ENCODE measurements around the gene FGF10.

The FGF10 gene

GRCh38 chr5:44389090-44389822 is at the start of gene FGF10:
Gene FGF10 (minus strand): TSS chr5:44389420. CDS start chr5:44388682, 738 bp downstream.
- no peak within 1 kb of the TSS for H3K27ac ChIP-seq
- no peak for DNase-seq (ENCODE audit: low read depth, low spot score)

- no peak for DNase-seq (ENCODE audit: low read depth, low spot score)
- no peak overlapping the region for H3K27ac ChIP-seq
These were observed 37.7 kb upstream of the FGF10 start for GRCh38 chr5:44426944-44427343.

GRCh38 chr5:44412286-44412685 is 23.1 kb upstream of the FGF10 start:
- no peak overlapping the region for H3K27ac ChIP-seq
- no peak for DNase-seq (ENCODE audit: low read depth, low spot score)

GRCh38 chr5:44402084-44402483 is 12.9 kb upstream of the FGF10 start:
- DNase-seq (ENCODE audit: low read depth, low spot score): no peak
- no peak overlapping the region for H3K27ac ChIP-seq

GRCh38 chr5:44401611-44402010 is 12.4 kb upstream of the FGF10 start:
- no peak overlapping the region for H3K27ac ChIP-seq
- DNase-seq (ENCODE audit: low read depth, low spot score): no peak

- no peak overlapping the region for H3K27ac ChIP-seq
- DNase-seq (ENCODE audit: low read depth, low spot score): no peak
These were observed 9.2 kb upstream of the FGF10 start for GRCh38 chr5:44398382-44398781.

- no peak for DNase-seq (ENCODE audit: low read depth, low spot score)
- H3K27ac ChIP-seq: no peak overlapping the region
These were observed 7.1 kb upstream of the FGF10 start for GRCh38 chr5:44396312-44396711.

GRCh38 chr5:44390351-44390750 is 1.1 kb upstream of the FGF10 start:
- no peak for DNase-seq (ENCODE audit: low read depth, low spot score)
- no peak overlapping the region for H3K27ac ChIP-seq

GRCh38 chr5:44389823-44390143 is 563 bp upstream of the FGF10 start:
- no peak for DNase-seq (ENCODE audit: low read depth, low spot score)
- no peak overlapping the region for H3K27ac ChIP-seq

- no peak for DNase-seq (ENCODE audit: low read depth, low spot score)
These were observed 715 bp downstream of the FGF10 start for GRCh38 chr5:44388321-44389089.

GRCh38 chr5:44387921-44388320 is 1.3 kb downstream of the FGF10 start:
- H3K27ac ChIP-seq: no peak overlapping the region
- DNase-seq (ENCODE audit: low read depth, low spot score): no peak

More at GRCh38 chr5:44388321-44389089, 715 bp downstream of the FGF10 start:
- H3K27ac ChIP-seq: no peak overlapping the region

- no peak for DNase-seq (ENCODE audit: low read depth, low spot score)
- H3K27ac ChIP-seq: no peak overlapping the region
These were observed 1.8 kb downstream of the FGF10 start for GRCh38 chr5:44387406-44387805.

GRCh38 chr5:44385291-44385900 is 3.8 kb downstream of the FGF10 start:
- no peak overlapping the region for H3K27ac ChIP-seq
- DNase-seq (ENCODE audit: low read depth, low spot score): no peak

- H3K27ac ChIP-seq: no peak overlapping the region
- DNase-seq (ENCODE audit: low read depth, low spot score): no peak
These were observed 4.4 kb downstream of the FGF10 start for GRCh38 chr5:44384816-44385215.

- no peak for DNase-seq (ENCODE audit: low read depth, low spot score)
- H3K27ac ChIP-seq: no peak overlapping the region
These were observed 6.3 kb downstream of the FGF10 start for GRCh38 chr5:44382894-44383293.

GRCh38 chr5:44377057-44377456 is 12.2 kb downstream of the FGF10 start:
- no peak for DNase-seq (ENCODE audit: low read depth, low spot score)
- no peak overlapping the region for H3K27ac ChIP-seq

- no peak for DNase-seq (ENCODE audit: low read depth, low spot score)
- H3K27ac ChIP-seq: no peak overlapping the region
These were observed 17.2 kb downstream of the FGF10 start for GRCh38 chr5:44372028-44372427.

- no peak overlapping the region for H3K27ac ChIP-seq
- no peak for DNase-seq (ENCODE audit: low read depth, low spot score)
These were observed 22.0 kb downstream of the FGF10 start for GRCh38 chr5:44367203-44367602.

GRCh38 chr5:44365345-44365744 is 23.9 kb downstream of the FGF10 start:
- no peak overlapping the region for H3K27ac ChIP-seq
- no peak for DNase-seq (ENCODE audit: low read depth, low spot score)

- DNase-seq (ENCODE audit: low read depth, low spot score): no peak
- no peak overlapping the region for H3K27ac ChIP-seq
These were observed 25.1 kb downstream of the FGF10 start for GRCh38 chr5:44364097-44364496.

- no peak for DNase-seq (ENCODE audit: low read depth, low spot score)
- H3K27ac ChIP-seq: no peak overlapping the region
These were observed 27.7 kb downstream of the FGF10 start for GRCh38 chr5:44361342-44362001.
